ENCODE measurements around the gene RGS1.

The RGS1 gene

GRCh38 chr1:192575499-192576189, at the start of gene RGS1:
Gene RGS1 (plus strand): TSS chr1:192575773. CDS start chr1:192575793, 20 bp downstream.
- peak; percentile 47 for DNase-seq (ENCODE audit: low read depth)

- no peak for DNase-seq (ENCODE audit: low read depth)
These were observed 48.3 kb upstream of the RGS1 start for GRCh38 chr1:192527111-192527795.

GRCh38 chr1:192527950-192528349, 47.6 kb upstream of the RGS1 start:
- no peak for DNase-seq (ENCODE audit: low read depth)

GRCh38 chr1:192529031-192529755, 46.4 kb upstream of the RGS1 start:
- DNase-seq (ENCODE audit: low read depth): no peak

GRCh38 chr1:192529811-192530210, 45.8 kb upstream of the RGS1 start:
- no peak for DNase-seq (ENCODE audit: low read depth)

- DNase-seq (ENCODE audit: low read depth): no peak
These were observed 45.3 kb upstream of the RGS1 start for GRCh38 chr1:192530254-192530653.

- peak; percentile 38 for DNase-seq (ENCODE audit: low read depth)
These were observed 44.4 kb upstream of the RGS1 start for GRCh38 chr1:192531037-192531703.

GRCh38 chr1:192534666-192535065, 40.9 kb upstream of the RGS1 start:
- no peak for DNase-seq (ENCODE audit: low read depth)

GRCh38 chr1:192535916-192536664, 39.5 kb upstream of the RGS1 start:
- DNase-seq (ENCODE audit: low read depth): no peak

GRCh38 chr1:192538407-192539296, 36.9 kb upstream of the RGS1 start:
- no peak for DNase-seq (ENCODE audit: low read depth)

GRCh38 chr1:192539297-192540092, 36.1 kb upstream of the RGS1 start:
- no peak for DNase-seq (ENCODE audit: low read depth)

GRCh38 chr1:192543445-192543844, 32.1 kb upstream of the RGS1 start:
- no peak for DNase-seq (ENCODE audit: low read depth)

GRCh38 chr1:192545896-192546521, 29.6 kb upstream of the RGS1 start:
- DNase-seq (ENCODE audit: low read depth): no peak

- DNase-seq (ENCODE audit: low read depth): no peak
These were observed 28.9 kb upstream of the RGS1 start for GRCh38 chr1:192546596-192547190.

GRCh38 chr1:192547501-192547900, 28.1 kb upstream of the RGS1 start:
- no peak for DNase-seq (ENCODE audit: low read depth)

GRCh38 chr1:192549937-192550336, 25.6 kb upstream of the RGS1 start:
- no peak for DNase-seq (ENCODE audit: low read depth)

- DNase-seq (ENCODE audit: low read depth): no peak
These were observed 24.5 kb upstream of the RGS1 start for GRCh38 chr1:192550922-192551534.

- DNase-seq (ENCODE audit: low read depth): no peak
These were observed 22.8 kb upstream of the RGS1 start for GRCh38 chr1:192552760-192553191.

All from stimulated activated CD8-positive, alpha-beta memory T cell treated with anti-CD3 and anti-CD28 coated beads, Interleukin-12 subunit alpha, Interleukin-12 subunit beta, amount 100 ng/mL, for 1 hour (primary cell).